Right ventricle myocardium inferior (tissue), 1 donor: ENCODE results near the gene CBL. TPM values are rescaled to one million over a fixed set of nuclear protein-coding genes. Genes with fewer than 3 reads are reported as not detected.
A peak's percentile ranks its signal among the peaks of the same experiment; 100 is the strongest.

ENCODE experiments used
- ATAC-seq: fragments of 200-7000 bp; cut with Tn5 transposase; one replicate; pipeline ENCODE4 v1.9.1; 2020; ENCODE audit warnings: mild to moderate bottlenecking, moderate library complexity
- DNase-seq: peaks from one replicate; pipeline ENCODE4 v3.0.0; 2021; ENCODE audit errors: missing footprints
- intact Hi-C: fragments of 100-400 bp; cut with DNase I; formaldehyde crosslinking; loops from one replicate; pipeline ENCODE4 v1.11.0; 2022
- total RNA-seq: library from RNA; stranded (reverse); fragmentation: NEBNext Ultra II Directional; extraction: Animal tissue kit (Norgen Biotek cat#: 25700); gene quantifications from one replicate; pipeline ENCODE4 v1.2.1, GENCODE V29; 2021
- donor health status: DM: no; HTN: yes; CAD: no; lungs with severe emphysema.

The CBL gene
- total RNA-seq, 1 donor from 2014 or later = 7.1 TPM

- no peak for ATAC-seq
- intact Hi-C loops = no loop called here
Measured at GRCh38 chr11:119248750-119249670, 42.9 kb downstream of the CBL start.

GRCh38 chr11:119249671-119250010, 43.5 kb downstream of the CBL start:
- DNase-seq (no peak), ATAC-seq (no peak)
- intact Hi-C loops = no loop called here

More at GRCh38 chr11:119248750-119249670, 42.9 kb downstream of the CBL start:
- no peak for DNase-seq

GRCh38 chr11:119251114-119251513, 45.0 kb downstream of the CBL start:
- intact Hi-C loops = no loop called here
- ATAC-seq (no peak), DNase-seq (no peak)

DNA sequence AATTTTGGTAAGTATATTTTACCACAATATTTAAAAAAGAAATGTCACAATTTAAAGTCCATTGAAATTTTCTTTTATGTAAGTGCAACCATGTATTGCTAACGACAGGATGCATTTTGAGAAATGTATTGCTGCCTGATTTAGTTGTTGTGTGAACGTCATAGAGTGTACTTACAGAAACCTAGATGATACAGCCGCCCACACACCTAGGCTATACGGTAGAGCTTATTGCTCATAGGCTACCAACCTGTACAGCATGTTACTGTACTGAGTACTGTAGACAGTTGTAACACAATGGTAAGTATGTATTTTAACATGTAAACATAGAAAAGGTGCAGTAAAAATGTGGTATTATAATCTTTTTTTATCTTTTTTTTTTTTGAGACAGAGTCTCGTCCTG, 48.1 kb downstream of the CBL start:
- intact Hi-C loops = no loop called here
- ATAC-seq (no peak), DNase-seq (no peak)

DNA sequence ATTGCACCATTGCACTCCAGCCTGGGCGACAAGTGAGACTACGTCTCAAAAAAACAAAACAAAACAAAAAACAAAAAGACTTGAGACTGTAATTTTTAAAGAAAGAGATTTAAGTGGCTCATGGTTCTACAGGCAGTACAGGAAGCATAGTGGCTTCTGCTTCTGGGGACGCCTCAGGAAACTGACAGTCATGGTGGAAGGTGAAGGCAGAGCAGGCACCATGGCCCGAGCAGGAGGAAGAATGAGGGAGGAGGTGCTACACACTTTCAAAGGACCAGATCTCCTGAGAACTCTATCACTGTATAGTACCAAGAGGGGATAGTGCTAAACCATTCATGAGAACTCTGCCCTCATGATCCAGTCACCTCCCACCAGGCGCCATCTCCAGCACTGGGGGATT, 52.0 kb downstream of the CBL start:
- DNase-seq (no peak), ATAC-seq (no peak)
- intact Hi-C loops = no loop called here

- intact Hi-C loops = no loop called here
- ATAC-seq (no peak), DNase-seq (no peak)
Measured at GRCh38 chr11:119258983-119259382, 52.8 kb downstream of the CBL start.

GRCh38 chr11:119262668-119263351, 56.7 kb downstream of the CBL start:
- intact Hi-C loops = no loop called here
- DNase-seq (no peak), ATAC-seq (peak; percentile 16)

- no peak for DNase-seq
- intact Hi-C loops = no loop called here
- ATAC-seq = peak; percentile 28
Measured at GRCh38 chr11:119263352-119263940, 57.3 kb downstream of the CBL start.

GRCh38 chr11:119266063-119266462, 59.9 kb downstream of the CBL start:
- DNase-seq (no peak), ATAC-seq (no peak)
- intact Hi-C loops = loop anchor here (5.0 kb wide), 1 partner anchor 56 kb away; no protein-coding TSS in a partner anchor

GRCh38 chr11:119266517-119267255, 60.5 kb downstream of the CBL start:
- DNase-seq (no peak), ATAC-seq (no peak)
- intact Hi-C loops = loop anchor here (5.0 kb wide), 1 partner anchor 56 kb away; no protein-coding TSS in a partner anchor

- no peak for ATAC-seq
- intact Hi-C loops = loop anchor here (5.0 kb wide), 1 partner anchor 55 kb away; no protein-coding TSS in a partner anchor
- DNase-seq = no peak
Measured at GRCh38 chr11:119267645-119268044, 61.5 kb downstream of the CBL start.

GRCh38 chr11:119273721-119274120, 67.6 kb downstream of the CBL start:
- intact Hi-C loops = no loop called here
- DNase-seq (no peak), ATAC-seq (no peak)

DNA sequence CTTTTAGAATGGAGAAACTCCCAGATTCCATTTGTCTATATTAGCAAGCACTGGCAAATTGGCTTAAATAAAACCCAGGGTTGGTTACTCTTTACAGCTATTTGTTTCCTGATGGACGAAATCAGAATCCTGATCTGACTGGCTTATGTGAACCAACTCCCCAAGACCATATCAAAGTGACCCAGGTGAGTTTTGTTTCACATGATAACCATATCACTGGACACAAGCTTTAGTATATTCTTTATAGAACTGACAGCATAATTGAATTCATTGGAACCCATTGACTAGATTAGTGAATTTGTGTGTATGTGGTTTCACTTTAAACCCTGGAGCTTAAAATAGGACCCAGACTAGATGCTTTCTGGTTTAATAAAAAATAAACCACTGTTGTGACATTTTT, 71.5 kb downstream of the CBL start:
- DNase-seq (no peak), ATAC-seq (no peak)
- intact Hi-C loops = no loop called here

DNA sequence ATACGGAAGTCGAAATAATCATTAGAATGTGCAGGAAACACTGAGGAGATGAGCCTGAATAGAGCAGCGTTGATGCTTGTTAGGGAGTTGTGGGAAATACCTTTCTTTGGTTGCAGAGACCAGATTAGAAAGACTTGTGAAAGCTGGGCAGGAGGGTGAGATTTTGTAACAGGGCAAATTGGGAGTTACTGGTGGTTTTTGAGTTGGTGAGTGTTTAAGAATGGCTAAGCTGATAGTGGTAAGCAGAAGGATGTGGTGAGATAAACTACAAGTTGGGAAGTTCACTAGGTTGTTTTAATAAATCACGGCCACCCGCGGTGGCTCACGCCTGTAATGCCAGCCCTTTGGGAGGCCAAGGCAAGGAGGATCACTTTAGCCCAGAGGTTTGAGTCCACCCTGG, 76.4 kb downstream of the CBL start:
- intact Hi-C loops = no loop called here
- DNase-seq (no peak), ATAC-seq (no peak)

DNA sequence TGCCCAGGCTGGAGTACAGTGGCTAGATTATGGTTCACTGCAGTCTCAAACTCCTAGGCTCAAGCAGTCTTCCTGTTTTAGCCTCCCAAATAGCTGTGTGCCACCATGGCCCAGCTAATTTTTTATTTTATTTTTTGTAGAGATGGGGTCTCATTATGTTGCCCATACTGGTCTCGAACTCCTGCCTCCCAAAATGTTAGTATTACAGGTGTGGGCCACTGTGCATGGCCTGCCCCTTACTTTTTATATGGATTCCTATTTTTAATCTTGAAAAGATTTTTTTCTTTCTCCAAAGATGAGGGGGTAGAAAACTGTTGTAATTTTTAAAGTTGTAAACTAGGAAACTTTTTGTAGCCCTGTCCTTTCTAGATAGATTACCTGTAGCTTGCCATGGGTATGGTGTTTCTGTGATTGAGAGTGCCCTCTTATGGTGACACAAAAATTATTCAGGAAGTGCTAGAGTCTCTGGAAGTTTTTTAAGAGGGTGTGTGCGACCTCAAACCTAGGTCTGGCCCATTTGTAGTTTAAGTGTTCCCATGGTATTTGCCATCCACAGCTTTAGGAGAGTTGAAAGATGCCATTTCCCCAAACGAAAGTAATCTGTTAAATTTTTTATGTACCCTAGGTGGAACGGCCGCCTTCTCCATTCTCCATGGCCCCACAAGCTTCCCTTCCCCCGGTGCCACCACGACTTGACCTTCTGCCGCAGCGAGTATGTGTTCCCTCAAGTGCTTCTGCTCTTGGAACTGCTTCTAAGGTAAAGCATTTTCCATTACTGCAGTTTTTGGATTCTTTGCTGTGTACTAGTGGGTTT, 78.4 kb downstream of the CBL start:
- intact Hi-C loops = loop anchor here (1.0 kb wide), 1 partner anchor 79 kb away; no protein-coding TSS in a partner anchor
- ATAC-seq = no peak
- no peak for DNase-seq

DNA sequence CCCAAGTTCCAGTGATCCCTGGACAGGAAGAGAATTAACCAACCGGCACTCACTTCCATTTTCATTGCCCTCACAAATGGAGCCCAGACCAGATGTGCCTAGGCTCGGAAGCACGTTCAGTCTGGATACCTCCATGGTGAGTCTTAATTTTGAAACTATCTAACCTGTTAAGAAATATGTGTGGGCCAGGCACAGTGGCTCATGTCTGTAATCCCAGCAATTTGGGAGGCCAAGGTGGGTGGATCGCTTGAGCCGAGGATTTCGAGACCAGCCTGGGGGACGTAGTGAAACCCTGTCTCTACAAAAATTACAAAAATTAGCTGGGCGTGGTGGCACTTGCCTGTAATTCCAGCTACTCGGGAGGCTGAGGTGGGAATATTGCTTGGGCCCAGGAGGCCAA, 79.3 kb downstream of the CBL start:
- no peak for DNase-seq
- intact Hi-C loops = no loop called here
- ATAC-seq = no peak

DNA sequence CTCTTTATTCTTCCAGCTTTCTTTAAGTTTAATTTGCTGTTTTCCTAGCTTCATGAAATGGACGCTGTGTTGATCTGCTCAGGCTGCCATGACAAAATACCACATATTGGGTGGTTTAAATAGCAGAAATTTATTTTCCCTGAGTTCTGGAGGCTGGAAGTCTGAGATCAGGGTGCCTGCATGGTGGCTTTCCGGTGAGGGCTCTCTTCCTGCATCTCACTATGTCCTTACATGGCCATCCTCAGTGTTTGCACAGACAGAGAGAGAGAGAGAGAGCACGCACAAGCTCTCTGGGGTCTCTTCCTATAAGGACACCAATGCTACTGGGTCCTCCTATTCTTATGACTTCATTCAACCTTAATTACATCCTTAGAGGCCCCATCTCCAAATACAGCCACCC, 82.1 kb downstream of the CBL start:
- no peak for DNase-seq
- intact Hi-C loops = no loop called here
- no peak for ATAC-seq

DNA sequence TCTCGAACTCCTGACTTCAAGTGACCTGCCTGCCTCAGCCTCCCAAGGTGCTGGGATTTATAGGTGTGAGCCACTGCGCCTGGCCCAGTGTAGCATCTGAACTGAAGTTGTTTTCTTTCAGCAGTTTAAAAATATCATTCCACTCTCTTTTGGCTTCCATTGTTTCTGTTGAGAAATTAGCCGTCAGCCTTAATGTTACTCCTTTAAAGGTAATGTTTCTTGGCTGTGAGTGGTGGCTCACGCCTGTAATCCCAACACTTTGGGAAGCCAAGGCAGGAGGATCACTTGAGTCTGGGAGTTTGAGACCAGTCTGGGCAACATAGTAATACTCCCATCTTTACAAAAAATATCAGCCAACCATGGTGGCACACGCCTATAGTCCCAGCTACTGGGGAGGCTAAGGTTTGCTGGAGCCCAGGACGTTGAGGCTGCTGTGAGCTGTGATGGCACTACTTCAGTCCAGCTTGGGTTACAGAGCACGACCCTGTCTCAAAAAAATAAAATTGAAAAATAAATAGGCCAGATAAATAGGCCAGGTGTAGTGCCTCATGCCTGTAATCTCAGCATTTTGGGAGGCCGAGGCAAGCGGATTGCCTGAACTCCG, 84.9 kb downstream of the CBL start:
- ATAC-seq = no peak
- intact Hi-C loops = no loop called here
- no peak for DNase-seq
